ENCODE results near the gene AKAP3.

The AKAP3 gene

GRCh38 chr12:4643747-4644146 is 5.1 kb downstream of the AKAP3 start:
- peaks cover 10% of the 10 kb centered on the region for H3K4me1 ChIP-seq (ENCODE audit: insufficient read depth, low read length, poor library complexity, severe bottlenecking)
- no peaks in the 10 kb centered on the region for H3F3A ChIP-seq (ENCODE audit: low read depth)
- H3K9me3 ChIP-seq (ENCODE audit: insufficient read depth, low read depth, low read length), result no peaks in the 10 kb centered on the region
- H3K36me3 ChIP-seq (ENCODE audit: insufficient read depth, low read length), result no peaks in the 10 kb centered on the region
- no peaks in the 10 kb centered on the region for H3K27me3 ChIP-seq (ENCODE audit: insufficient read depth, low read length, poor library complexity, severe bottlenecking)
- no peak overlapping the region for H3K4me3 ChIP-seq (ENCODE audit: low read length, poor library complexity, severe bottlenecking)
- no peak for TF ChIP-seq CTCF (conservative IDR thresholded peaks at IDR 0.05; ENCODE audit: low read length)
- no peak for TF ChIP-seq EZH2phosphoT487 (IDR thresholded peaks at IDR 0.05; ENCODE audit: borderline replicate concordance)
- no peaks in the 10 kb centered on the region for H3K79me2 ChIP-seq (ENCODE audit: insufficient read depth, low read length)
- no peaks in the 10 kb centered on the region for H4K20me1 ChIP-seq (ENCODE audit: insufficient read depth, low read length, poor library complexity, severe bottlenecking)
- no peaks in the 10 kb centered on the region for H3K9me2 ChIP-seq (replicated peaks; ENCODE audit: low read depth, low read length)
- H3K9ac ChIP-seq (ENCODE audit: low read depth, low read length, poor library complexity, severe bottlenecking), result no peak overlapping the region
- H3K4me2 ChIP-seq (ENCODE audit: low read depth, low read length, poor library complexity, severe bottlenecking), result no peak overlapping the region
- no peak overlapping the region for H2AFZ ChIP-seq (ENCODE audit: low read length)

DNA sequence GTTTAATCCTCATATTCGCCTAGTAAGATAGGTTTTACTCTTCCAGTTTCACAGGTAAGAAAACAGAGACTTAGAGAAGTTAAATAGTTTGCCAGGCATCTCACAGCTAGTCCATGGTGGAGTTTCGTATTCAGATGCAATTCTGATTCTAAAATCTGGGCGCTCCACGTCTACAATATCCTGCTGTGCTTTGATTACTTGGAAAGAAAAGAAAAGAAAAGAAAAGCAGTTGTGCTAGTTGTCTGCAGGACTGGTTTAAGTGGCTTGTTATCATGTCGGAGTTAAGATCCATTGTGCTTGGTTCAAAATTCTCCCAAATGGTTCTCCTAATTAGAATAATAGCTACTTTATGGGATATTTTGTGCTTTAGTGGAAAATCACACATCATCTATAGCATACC is 18.6 kb downstream of the AKAP3 start:
- Histone ChIP-seq H3F3A (ENCODE audit: low read depth) (no peaks in the 10 kb centered on the region), H3K4me3 (ENCODE audit: low read length, poor library complexity, severe bottlenecking) (no peak overlapping the region), H3K36me3 (ENCODE audit: insufficient read depth, low read length) (no peaks in the 10 kb centered on the region), H3K79me2 (ENCODE audit: insufficient read depth, low read length) (no peaks in the 10 kb centered on the region), H3K9me3 (ENCODE audit: insufficient read depth, low read depth, low read length) (no peaks in the 10 kb centered on the region), H3K9ac (ENCODE audit: low read depth, low read length, poor library complexity, severe bottlenecking) (no peak overlapping the region), H3K4me1 (ENCODE audit: insufficient read depth, low read length, poor library complexity, severe bottlenecking) (no peaks in the 10 kb centered on the region), H3K27me3 (ENCODE audit: insufficient read depth, low read length, poor library complexity, severe bottlenecking) (no peaks in the 10 kb centered on the region), H3K4me2 (ENCODE audit: low read depth, low read length, poor library complexity, severe bottlenecking) (no peak overlapping the region), H3K9me2 (replicated peaks; ENCODE audit: low read depth, low read length) (no peaks in the 10 kb centered on the region), H4K20me1 (ENCODE audit: insufficient read depth, low read length, poor library complexity, severe bottlenecking) (no peaks in the 10 kb centered on the region), H2AFZ (ENCODE audit: low read length) (no peak overlapping the region)
- TF ChIP-seq EZH2phosphoT487 (IDR thresholded peaks at IDR 0.05; ENCODE audit: borderline replicate concordance) (no peak), CTCF (conservative IDR thresholded peaks at IDR 0.05; ENCODE audit: low read length) (no peak)

DNA sequence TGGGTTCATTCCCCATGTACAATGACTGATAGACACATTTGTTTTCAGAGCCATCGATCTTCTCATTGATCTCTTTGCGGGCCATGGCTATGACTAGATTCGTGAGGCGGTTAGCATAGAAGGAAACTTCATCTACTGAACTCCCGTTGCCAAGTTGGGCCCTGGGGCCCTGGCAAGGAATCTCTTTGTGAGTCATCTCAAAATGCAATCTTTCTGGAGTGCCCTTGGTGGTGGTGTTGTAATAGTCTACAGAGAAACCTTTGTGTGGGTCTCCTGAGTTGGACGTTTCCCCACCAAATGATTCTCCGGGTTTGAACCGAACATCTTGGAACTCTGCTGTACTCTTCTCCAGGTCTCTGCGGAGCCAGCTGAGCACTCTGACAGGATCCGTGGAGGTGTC is 20.4 kb downstream of the AKAP3 start:
- Histone ChIP-seq H3K9me2 (replicated peaks; ENCODE audit: low read depth, low read length) (no peaks in the 10 kb centered on the region), H3K4me2 (ENCODE audit: low read depth, low read length, poor library complexity, severe bottlenecking) (no peak overlapping the region), H3K9ac (ENCODE audit: low read depth, low read length, poor library complexity, severe bottlenecking) (no peak overlapping the region), H3K9me3 (ENCODE audit: insufficient read depth, low read depth, low read length) (no peaks in the 10 kb centered on the region), H4K20me1 (ENCODE audit: insufficient read depth, low read length, poor library complexity, severe bottlenecking) (no peaks in the 10 kb centered on the region), H2AFZ (ENCODE audit: low read length) (no peak overlapping the region), H3F3A (ENCODE audit: low read depth) (no peaks in the 10 kb centered on the region), H3K36me3 (ENCODE audit: insufficient read depth, low read length) (no peaks in the 10 kb centered on the region), H3K4me1 (ENCODE audit: insufficient read depth, low read length, poor library complexity, severe bottlenecking) (no peaks in the 10 kb centered on the region), H3K27me3 (ENCODE audit: insufficient read depth, low read length, poor library complexity, severe bottlenecking) (no peaks in the 10 kb centered on the region), H3K4me3 (ENCODE audit: low read length, poor library complexity, severe bottlenecking) (no peak overlapping the region), H3K79me2 (ENCODE audit: insufficient read depth, low read length) (no peaks in the 10 kb centered on the region)
- TF ChIP-seq EZH2phosphoT487 (IDR thresholded peaks at IDR 0.05; ENCODE audit: borderline replicate concordance) (no peak), CTCF (conservative IDR thresholded peaks at IDR 0.05; ENCODE audit: low read length) (no peak)

Measured in Loucy (cell line).